ENCODE data around the gene SLC16A3. TPM values are rescaled to one million over a fixed set of nuclear protein-coding genes. Genes with fewer than 3 reads are reported as not detected.
A peak's percentile ranks its signal among the peaks of the same experiment; 100 is the strongest.

SLC16A3 gene
- total RNA-seq, 3 donors from 2014 or later = 10.2 to 22.6 (median 17.3) TPM

- Histone ChIP-seq H3K36me3 (peaks cover 9% of the 10 kb centered on the region), H3K9me3 (no peaks in the 10 kb centered on the region), H3K27ac (peak overlapping the region; percentile 79 to 85), H3K27me3 (no peaks in the 10 kb centered on the region), H3K4me1 (peaks cover 39 to 57% of the 10 kb centered on the region in 2 donors), H3K4me3 (no peak overlapping the region)
- DNase-seq (ENCODE audit: low spot score in 2 of 2) = no peak
- TF ChIP-seq CTCF (IDR thresholded peaks at IDR 0.05) = no peak
- TF ChIP-seq POLR2AphosphoS5 (IDR thresholded peaks at IDR 0.05) = no peak
- TF ChIP-seq POLR2A (IDR thresholded peaks at IDR 0.05) = no peak
- intact Hi-C loops (cut with DNase I; ENCODE audit: low total_unique reads) = loop anchor here (10.0 kb wide), 1 partner anchor 81 kb away; no protein-coding TSS in a partner anchor
These were observed 15.0 kb downstream of the SLC16A3 start for GRCh38 chr17:82243648-82244412.

- Histone ChIP-seq H3K4me3 (no peak overlapping the region), H3K27me3 (no peaks in the 10 kb centered on the region), H3K27ac (peak overlapping the region in 1 of 2 donors; percentile 32), H3K36me3 (peaks cover 13% of the 10 kb centered on the region), H3K4me1 (peaks cover 39 to 50% of the 10 kb centered on the region in 2 donors), H3K9me3 (no peaks in the 10 kb centered on the region)
- no peak for DNase-seq (ENCODE audit: low spot score in 2 of 2)
- intact Hi-C loops (cut with DNase I; ENCODE audit: low total_unique reads) = loop anchor here (10.0 kb wide), 1 partner anchor 80 kb away; no protein-coding TSS in a partner anchor
- TF ChIP-seq CTCF (IDR thresholded peaks at IDR 0.05) (peak; percentile 9 to 53 (median 44)), POLR2A (IDR thresholded peaks at IDR 0.05) (no peak), POLR2AphosphoS5 (IDR thresholded peaks at IDR 0.05) (no peak)
These were observed 15.7 kb downstream of the SLC16A3 start for GRCh38 chr17:82244413-82245133.

GRCh38 chr17:82245134-82246039, 16.5 kb downstream of the SLC16A3 start:
- Histone ChIP-seq H3K27ac (peak overlapping the region; percentile 85 to 91), H3K4me3 (peak overlapping the region in 1 of 3 donors; percentile 33), H3K9me3 (no peaks in the 10 kb centered on the region), H3K4me1 (peaks cover 39 to 41% of the 10 kb centered on the region in 2 donors), H3K27me3 (no peaks in the 10 kb centered on the region), H3K36me3 (peaks cover 13% of the 10 kb centered on the region)
- DNase-seq (ENCODE audit: low spot score in 2 of 2) = no peak
- no peak for TF ChIP-seq POLR2A (IDR thresholded peaks at IDR 0.05)
- no peak for TF ChIP-seq POLR2AphosphoS5 (IDR thresholded peaks at IDR 0.05)
- no peak for TF ChIP-seq CTCF (IDR thresholded peaks at IDR 0.05)
- intact Hi-C loops (cut with DNase I; ENCODE audit: low total_unique reads) = loop anchor here (10.0 kb wide), 1 partner anchor 79 kb away; no protein-coding TSS in a partner anchor

- intact Hi-C loops (cut with DNase I; ENCODE audit: low total_unique reads) = loop anchor here (10.0 kb wide), 1 partner anchor 79 kb away; no protein-coding TSS in a partner anchor
- H3K27me3 ChIP-seq = no peaks in the 10 kb centered on the region
- no peak for DNase-seq (ENCODE audit: low spot score in 2 of 2)
- no peak for TF ChIP-seq CTCF (IDR thresholded peaks at IDR 0.05)
- TF ChIP-seq POLR2A (IDR thresholded peaks at IDR 0.05) = no peak
- TF ChIP-seq POLR2AphosphoS5 (IDR thresholded peaks at IDR 0.05) = no peak
- H3K4me1 ChIP-seq = peaks cover 33 to 35% of the 10 kb centered on the region in 2 donors
- H3K9me3 ChIP-seq = no peaks in the 10 kb centered on the region
- peak overlapping the region; percentile 85 to 91 for H3K27ac ChIP-seq
- peaks cover 17% of the 10 kb centered on the region for H3K36me3 ChIP-seq
- H3K4me3 ChIP-seq = peak overlapping the region in 1 of 3 donors; percentile 33
These were observed 17.2 kb downstream of the SLC16A3 start for GRCh38 chr17:82246040-82246364.

All from breast epithelium (tissue), 4 donors.